ENCODE measurements around the gene ST3GAL6.

The ST3GAL6 gene

DNA sequence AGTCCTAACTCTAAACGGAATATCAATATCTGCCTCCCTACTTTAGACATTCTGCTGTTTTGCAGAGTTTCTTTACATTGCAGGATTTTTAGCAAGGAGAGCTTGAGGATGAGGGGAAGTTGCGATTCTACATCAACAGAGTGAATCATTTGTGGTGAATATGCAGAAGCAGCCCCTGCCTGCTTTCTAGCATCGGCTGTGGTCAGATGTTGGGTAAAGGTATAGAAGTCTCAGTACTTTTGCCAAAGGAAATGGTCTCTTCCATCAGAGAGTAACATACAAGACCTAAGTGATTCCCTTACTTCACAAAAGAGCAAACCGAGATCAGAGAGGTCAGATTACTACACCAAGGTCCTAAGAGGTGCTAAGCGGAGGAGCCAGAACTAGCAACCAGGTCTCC is 15.2 kb downstream of the ST3GAL6 start:
- no peak for DNase-seq

DNA sequence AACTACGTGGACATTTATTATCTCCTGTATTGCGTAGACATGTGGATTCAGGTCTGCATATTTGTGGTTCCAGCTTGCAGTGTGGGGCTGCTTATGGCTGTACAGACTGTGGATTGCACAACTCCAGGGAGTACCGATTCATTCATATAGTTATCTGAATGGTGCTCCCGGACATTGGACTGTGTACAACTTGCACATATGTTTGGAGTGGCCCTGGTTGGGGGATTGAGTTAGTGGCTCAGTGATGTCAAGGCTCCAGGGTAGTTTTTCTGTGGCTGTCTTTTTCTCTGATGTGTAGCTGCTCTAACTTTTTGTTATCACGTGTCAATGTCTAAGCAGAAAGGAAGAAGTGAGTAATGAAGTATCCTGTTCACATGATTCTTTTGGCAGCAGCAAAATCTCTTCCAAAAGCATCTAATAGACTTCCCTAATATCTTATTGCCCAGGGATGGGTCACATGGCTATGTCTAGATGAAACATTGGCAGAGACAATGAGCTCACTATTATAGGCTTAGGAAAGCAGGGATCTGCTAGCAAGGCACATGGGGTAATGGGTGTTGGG is 15.8 kb downstream of the ST3GAL6 start:
- DNase-seq, result no peak

DNA sequence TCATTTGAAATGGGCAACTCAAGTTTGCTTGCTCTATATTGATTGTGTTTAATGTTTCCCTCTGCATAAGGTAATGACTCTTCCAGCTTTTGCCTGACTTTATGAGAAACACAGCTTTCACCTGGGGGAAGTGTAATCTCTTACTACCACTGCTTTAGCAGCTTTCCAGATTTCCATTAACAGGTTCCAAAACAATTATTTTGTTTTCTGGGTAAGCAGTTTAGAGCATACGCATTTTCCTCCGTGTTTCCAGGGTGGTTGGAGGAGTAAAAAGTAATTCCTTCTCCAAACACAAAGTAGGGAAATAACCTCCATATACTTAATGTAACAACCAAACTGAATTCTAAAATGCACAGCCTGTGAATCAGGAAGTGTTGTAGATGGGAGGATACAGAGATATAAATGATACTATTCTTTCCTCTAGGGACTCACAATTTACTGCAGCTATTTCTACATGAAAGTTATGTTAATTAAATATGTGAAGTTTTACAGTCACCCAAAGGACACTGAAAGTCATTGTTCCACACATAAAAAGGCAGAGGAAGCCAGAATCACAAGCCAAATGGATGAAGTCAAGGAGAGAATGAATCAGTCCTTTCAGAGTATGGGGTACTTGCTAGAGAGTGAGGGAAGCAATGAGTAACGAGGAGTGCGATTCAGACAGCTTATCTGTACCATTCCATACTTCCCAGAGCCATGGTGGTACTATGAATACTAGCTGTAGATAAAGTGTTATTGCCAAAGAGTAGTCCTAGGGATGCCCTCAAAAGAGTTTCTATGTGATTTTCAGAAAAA is 16.6 kb downstream of the ST3GAL6 start:
- no peak for DNase-seq

DNA sequence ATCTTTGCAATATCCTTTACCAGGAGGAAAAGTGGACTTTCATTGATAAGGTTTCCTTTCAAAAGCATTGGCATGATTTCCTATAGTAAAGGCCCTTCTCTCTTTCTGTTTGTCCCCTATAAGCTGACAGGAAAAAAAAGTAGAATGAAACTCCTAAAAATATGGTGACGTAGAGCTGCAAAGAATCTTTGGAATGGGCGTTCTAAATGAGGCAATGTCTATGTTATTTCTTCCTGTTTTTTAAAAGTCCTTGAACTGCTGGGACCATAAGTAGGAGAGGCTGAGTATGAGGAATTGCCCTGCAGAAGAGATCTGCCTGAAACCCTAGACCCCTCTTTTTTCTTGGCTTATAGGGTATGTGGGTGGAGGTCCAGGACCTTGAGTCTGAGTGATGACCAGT is 17.2 kb downstream of the ST3GAL6 start:
- DNase-seq, result no peak

DNA sequence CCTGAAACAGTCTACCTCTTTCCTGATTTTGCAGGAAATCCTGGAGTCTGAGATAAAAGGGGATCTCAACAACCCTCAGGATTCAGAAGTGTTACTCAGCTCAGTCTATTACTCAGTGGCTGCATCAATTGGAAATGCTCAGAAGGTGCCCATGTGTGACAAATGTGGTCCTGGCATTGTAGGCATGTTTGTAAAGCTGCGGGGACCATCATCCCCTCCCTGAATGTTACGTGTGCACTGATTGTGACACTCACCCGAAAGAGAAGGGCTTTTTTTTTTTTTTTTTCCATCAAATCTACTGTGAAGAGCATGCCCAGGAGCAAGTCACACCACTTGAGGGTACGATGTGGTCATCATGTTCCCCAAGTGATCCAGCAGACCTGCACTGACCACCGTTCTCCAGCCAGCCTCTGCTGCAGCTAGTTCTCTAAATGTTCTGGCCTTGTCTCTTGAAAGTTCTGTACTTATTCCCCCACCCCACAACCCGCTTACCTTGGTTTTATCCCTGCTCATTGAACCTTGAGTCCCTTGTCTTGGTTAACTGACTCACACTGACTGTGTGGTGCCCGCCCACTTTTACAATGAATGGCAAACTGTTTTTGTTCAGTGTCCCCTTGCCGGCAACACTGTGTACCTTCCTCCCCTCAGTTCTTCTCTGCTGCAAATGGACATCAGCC is 19.8 kb downstream of the ST3GAL6 start:
- no peak for DNase-seq

DNA sequence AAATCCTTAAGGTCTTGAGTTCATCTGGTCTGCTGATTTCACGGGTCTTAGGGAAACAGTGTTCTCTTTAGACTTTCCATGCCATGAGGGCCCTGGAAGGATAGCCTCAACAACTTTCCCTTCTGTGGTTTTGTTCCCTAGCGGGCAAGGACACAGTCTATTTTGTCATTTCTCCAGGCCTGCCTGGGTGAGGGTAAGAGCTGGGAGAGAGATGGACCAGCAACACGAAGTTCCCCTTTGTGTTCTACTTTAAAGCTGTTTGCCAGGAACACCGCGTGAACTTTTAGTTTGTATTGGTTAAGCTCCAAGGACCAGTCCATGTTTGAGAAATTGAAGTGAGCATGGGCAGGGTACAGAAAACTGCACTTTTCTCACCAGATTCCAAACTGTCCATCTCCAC is 20.9 kb downstream of the ST3GAL6 start:
- no peak for DNase-seq

DNA sequence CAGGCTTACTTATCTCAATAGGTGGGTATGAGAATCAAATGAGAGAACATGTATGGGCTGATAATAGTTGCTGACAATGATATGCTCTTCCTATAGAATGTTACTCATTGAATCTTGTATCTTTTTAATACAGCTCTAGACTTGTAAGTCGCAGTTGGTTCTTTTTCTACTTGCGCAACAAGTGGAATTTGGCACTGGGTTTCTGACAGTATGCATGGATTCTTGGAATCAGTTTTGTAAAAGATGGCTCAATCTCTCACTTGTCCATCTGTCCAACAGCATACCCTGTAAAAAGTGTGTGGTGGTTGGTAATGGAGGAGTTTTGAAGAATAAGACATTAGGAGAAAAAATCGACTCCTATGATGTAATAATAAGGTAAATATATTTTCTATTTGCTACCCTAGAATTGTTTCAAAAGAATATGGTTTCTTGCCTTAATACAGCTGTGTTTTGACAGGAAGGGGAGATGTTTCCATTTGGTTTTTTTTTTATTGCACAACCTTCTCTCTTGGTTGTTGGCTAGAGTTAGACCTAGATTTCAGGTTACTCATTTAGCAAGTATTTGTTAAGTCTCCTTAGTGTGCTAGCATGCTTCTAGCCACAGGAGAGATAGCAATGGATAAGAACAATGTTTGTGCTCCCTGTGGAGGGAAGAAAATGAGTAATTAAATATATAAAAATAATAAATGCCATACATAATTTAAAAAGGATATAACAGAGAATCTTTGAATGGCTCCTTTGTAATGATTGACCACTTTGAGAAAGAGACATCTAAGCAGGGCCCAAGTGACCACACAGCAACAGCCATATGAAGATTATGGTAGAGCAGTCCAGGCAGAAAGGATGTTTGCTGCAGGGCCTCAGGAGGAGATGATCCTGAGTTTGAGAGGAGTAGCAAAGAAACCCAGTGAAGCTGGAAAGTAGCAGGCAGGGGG is 21.8 kb downstream of the ST3GAL6 start:
- DNase-seq, result no peak

DNA sequence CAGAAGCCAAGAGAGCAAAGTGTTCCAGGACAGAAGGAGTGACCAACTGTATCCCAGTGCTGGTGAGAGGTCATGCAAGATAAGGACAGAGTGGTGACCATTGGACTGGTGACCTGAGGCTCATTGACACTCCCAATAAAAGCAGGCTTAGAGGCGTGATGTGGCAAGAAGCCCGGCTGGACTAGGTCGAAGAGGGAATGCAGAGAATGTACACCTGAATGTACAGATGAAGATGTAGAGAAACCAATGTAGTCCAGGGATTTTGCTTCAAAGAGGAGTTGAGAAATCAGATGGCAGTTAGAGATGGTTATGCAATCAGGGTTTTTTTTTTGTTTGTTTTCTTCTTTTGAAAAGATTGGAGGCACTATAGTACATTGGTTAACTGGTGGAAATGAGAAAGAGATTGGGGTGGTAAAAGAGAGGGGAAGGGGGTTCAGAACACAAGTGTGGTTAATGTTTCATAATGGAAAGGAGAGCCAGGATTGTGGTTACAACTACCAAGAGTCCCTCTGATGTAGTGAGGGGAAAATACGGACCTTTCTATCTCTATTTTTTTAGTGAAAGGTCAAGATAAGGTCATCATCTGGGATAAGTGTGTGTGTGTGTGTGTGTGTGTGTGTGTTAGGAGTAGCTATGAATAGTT is 23.3 kb downstream of the ST3GAL6 start:
- DNase-seq, result no peak

DNA sequence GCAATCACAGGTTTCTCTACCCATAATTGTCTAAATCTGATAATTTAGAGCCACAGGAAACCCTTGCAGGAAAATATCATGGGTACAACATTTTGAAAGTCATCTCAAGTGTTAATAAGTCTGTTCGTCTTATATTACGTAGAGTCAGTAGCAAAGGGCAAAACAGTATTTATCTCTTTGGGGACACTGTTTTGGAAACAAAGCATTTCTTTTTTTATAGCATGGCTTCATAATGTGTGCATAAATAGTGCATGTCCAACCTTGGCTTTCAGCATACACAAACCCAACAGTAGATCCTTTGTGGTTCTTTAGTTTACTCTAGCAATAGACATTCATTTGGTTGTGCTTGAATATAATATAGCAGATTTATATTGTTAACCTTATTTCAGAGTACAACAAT is 24.0 kb downstream of the ST3GAL6 start:
- no peak for DNase-seq

DNA sequence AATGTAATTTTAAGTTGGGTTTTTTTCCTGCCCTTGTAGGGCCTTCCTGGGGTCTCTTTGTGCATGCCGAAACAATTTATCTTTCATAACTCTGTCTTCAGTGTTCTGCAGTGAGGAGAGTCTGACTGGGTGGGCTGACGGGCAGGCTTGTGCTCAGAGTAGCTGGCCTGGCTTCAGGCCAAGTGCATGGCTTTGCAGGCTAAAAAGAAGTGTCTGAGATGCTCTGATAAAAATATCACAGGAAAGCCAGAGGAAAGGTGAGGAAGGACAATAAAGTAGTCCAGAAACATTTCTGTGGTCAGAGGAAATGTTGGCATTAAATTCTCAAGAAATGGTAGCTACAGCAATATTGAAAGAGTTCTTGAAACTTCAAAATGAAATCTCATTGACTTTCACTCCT is 25.5 kb downstream of the ST3GAL6 start:
- no peak for DNase-seq

DNA sequence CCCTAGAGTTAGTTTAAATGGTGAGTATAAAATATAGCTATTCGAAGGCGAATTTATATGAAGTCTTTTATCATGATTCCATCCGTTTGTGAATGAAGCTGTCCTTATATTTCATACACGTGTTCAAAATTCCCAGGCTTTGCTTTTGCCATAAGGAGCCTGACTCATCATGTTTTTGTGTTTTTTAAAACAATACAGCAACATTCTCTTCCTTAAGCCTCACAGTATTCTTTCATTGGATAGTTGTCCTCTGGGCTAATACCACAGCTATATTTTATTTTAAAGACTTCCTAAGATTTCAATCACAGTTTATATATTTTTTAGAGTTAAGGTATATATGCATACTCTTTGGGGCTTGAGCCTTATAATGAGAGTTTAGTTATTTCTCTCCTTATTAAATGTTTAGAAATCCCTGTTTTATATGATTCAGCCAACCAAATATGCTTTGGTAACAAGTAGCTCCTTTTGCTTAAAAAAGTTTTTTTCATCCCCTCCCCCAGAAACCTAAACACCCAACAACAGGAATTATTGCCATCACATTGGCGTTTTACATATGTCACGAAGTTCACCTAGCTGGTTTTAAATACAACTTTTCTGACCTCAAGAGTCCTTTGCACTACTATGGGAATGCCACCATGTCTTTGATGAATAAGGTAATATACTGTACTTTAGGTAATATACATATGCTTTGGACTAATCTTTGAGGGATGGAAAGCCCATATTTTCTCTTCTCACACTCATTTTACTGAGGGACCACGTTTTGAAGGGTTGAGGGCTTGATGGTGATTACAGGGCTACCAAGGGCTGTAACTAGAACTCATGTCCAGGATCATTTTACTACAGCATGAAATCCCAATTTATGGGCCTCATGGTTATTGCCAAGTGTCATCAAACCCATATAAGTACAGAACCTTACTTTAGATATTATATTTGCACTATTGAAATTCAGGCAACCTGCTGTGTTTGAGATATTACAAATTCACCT is 28.5 kb downstream of the ST3GAL6 start:
- no peak for DNase-seq

DNA sequence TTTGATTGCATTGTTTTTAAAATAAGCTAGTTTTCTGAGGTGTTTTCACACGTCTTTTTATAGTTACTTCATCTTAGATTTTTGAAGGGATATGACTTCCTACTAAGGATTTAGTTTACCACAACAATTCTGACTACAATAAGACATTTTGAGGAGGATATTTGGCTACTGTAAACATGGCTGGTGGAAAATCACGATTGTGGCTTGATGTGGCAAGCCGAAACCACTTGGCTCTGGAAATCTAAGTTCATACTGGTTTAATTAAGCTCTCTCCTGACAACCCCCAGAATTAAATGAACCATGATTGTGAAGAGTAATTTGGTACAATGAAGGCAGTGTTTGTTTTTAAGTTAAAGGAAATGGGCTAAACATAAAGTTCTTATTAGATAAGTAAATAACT is 30.8 kb downstream of the ST3GAL6 start:
- DNase-seq, result no peak

DNA sequence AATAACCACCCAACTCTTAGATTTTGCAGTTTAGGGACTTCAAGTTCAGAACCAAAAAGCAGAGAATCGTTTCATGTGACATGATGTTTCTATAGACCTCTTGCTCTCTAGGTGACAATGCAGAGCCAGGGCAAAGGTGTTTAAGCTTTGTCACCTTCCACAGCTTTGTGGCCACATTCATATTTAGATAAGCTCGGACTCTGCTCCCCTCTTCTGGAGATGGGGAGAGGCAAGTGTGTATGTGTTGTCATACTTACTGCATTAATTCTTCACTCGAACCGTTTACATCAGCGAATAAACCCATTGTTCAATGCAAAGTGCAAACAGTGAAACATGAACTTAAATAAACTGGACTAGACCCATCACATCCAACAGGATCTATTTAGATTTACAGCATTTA is 33.2 kb downstream of the ST3GAL6 start:
- DNase-seq, result no peak

DNA sequence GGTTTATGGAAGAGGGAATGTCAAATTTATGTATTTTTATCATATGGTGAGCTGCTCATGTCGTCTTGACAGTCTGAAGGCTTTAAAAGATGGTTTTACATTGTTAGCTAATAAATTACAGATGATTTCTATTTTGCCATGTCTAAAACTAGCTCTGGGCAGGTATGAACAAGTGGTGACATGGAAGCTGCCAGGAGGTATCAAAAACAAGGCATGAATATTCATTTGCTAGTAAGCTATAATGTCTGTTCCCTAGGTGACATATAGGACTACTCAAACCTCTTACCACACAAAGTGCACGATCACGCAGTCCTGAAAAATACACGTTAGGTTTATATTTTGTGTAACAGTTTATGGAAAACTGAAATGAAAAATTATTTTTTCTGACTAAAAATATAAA is 34.8 kb downstream of the ST3GAL6 start:
- DNase-seq, result no peak

DNA sequence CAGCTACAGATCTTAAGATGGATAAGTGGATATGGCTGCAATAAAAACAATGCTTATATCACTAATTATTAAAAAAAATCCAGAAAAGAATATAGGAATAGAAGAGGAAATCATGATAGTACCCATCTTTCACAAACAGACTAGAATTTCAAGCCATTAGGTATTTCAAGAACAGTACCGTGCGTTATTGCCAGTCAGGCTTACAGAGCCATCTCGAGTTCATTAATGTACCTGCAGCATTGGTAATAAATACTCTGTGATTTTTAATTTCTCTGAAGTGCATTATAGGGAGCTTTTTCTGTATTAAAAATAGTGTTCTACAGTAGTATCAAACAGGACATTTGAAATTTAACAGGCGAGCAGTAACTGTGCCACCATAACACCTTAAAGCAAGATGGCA is 35.7 kb downstream of the ST3GAL6 start:
- no peak for DNase-seq

DNA sequence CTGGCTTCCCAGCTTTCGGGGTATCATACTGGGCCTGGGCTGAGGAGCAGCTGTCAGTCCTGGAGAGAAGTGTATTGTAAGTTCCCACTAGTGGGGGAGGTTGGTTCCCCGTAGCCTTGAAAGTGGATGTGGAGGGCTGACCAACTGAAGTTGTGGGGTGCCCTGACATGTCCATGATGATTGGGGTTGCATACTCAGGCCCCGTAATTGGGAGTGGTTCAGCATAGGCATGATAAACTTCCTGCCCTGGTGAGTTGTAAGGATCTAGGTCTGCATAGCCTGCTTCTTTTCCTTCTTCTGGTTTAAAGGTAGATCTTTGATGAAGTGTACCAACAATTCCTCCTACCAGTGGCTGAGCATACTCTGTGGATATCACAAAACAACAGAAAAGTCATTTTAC is 36.3 kb downstream of the ST3GAL6 start:
- DNase-seq, result no peak

DNA sequence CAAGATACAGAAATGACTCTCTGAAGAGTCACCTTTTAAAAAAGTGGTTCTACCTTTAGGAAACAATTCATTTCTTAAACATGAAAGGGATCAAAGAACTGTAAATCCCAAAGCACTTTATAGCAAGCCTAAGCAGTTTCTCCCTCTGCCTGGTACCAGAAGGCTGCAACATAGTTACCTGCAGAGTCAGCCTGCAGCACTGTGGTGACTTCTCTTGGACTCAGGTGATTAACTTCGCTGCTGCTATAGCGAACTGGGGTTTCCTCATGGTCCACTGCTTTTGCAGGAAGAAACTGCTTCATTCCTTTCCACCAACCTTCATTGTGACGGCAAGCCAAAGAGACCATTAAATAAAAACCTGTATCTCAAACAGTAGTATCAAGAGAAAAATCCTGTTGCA is 37.3 kb downstream of the ST3GAL6 start:
- no peak for DNase-seq

DNA sequence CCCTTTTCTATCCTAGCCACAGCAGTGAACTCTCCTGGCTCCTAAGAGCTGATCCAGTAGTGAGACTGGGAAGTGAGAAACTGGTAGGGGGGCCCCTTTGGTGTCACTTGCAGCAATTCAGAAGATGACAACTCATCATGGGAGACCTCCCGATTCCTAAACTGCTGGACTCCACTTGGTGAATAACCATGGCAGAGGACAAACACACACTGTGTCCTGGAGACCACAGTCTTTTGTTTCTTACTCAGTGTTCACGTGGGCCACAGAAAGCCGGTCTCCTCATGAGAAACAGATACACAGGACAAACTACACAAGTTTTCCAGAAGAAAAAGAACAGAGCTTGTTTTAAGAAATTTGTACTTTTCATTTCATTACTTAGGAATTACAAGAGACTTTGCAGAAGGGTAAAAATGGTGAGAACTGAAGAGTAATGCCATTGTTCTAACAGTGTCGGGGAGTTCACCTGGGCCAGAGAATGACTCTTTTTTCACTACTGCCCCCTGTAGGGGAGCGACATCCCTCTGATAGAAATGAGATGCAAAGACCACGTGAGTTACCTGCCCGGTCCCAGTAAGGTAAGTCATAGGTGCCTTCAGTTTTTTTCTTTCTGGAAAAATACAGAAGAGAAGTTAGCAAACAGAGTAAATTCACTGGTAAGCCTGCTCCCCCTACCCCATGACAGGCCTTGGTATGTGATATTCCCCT is 38.1 kb downstream of the ST3GAL6 start:
- no peak for DNase-seq

DNA sequence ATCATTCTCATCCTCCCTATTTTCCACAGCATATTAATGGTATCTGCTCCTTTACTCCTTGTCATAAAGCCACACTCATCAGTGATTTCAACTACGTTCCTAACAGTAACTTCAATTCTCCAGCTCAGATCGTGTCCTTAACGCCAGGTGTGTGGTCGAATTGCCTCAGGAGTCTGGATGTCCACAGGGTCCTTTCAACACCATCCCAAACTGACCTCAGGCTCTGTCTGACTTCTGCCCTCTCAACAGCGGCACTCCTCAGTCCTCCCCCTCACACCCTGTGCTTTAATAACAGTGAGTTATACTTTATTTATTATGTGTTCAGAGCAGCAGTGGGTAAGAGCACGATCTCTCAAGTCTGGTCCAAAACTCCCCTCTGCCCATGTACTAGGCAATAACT is 42.4 kb downstream of the ST3GAL6 start:
- DNase-seq, result no peak

DNA sequence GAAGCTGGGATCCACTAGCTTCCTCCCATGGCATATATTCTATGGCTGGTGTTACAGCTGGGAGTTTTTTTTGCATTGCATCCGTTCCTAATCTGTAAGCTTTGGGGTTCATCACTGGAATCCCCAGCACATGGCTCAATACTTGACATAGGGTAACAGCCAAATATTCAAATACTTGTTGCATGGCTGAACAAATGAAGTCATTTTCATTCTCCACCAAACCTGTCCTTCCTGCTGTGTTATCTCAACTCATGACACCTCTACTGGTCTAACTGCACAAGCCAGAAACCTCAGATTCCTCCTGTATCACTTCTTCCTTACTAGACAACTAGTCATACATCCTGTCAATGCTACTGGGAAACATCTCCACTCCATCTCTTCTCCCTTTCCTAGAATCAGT is 43.4 kb downstream of the ST3GAL6 start:
- DNase-seq, result no peak

DNA sequence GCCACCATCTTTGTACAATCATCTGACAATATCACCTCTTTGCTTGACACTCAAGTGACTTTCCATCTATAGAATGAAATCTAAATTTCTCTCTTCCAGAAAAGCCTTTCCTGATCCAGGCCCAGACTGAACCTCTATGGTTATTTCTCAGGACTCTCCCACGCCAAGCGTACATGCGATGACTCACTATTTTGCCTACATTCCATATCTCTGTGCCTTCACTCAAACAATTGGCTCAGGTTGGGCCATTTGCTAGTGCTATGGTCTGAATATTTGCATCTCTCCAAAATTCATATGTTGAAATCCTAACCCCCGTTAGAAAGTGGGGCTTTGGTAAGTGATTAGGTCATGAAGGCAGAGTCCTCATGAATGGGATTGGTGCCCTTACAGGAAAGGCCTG is 43.9 kb downstream of the ST3GAL6 start:
- DNase-seq, result no peak
